HG03439 (cell line): ENCODE results near the gene VTI1B.
A peak's percentile ranks its signal among the peaks of the same experiment; 100 is the strongest.

ENCODE experiments used
- ATAC-seq: cut with Tn5 transposase; IDR thresholded peaks from one replicate; pipeline ENCODE4 v1.9.1; 2021; ENCODE audit warnings: mild to moderate bottlenecking, moderate library complexity; ENCODE audit not compliant: unreplicated experiment

The VTI1B gene

DNA sequence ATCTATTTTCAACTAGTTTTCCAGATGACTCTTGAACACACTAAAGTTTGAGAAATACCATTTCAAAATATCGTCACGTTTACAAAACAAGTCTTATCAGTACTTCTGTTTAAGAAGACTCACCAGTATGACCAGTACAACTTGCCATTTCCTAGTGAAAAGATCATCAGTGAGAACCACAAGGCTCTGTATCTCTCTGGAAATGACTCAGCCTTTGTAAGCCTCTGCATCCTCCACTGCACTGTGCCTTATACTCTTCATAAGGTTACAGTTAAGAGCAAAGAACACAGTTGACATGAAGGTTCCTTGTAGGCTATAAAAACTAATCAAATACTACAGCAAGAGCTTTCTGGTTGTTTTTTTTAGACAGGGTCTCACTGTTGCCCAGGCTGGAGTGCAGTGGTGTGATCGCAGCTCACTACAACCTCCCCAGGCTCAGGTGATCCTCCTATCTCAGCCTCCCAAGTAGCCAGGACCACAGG lies 5.7 kb upstream of the VTI1B start:
- ATAC-seq, result peak; percentile 93

- ATAC-seq, result no peak
These were observed 4.6 kb upstream of the VTI1B start for GRCh38 chr14:67679006-67679405.

GRCh38 chr14:67675219-67675582 lies 769 bp upstream of the VTI1B start:
- ATAC-seq, result no peak

DNA sequence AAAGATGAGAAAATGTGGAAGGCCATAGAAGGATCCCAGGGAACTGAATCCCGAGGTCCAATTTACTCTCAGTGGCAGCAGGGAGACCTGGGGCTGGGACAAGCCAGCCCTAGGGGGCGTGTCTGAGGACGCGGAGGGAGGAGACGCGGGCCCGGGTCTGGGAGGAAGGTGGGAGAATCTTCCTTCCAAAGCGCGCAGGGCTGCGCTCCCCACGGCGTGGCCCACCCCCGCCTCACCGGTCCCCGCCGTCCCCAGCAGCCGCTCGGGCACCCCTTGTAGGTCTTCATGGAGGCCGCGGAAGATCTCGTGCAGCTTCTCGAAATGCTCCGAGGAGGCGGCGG lies 323 bp downstream of the VTI1B start:
- peak; percentile 41 for ATAC-seq

GRCh38 chr14:67673451-67673850 lies 981 bp downstream of the VTI1B start:
- no peak for ATAC-seq

GRCh38 chr14:67668559-67668958 lies 5.9 kb downstream of the VTI1B start:
- ATAC-seq, result no peak

DNA sequence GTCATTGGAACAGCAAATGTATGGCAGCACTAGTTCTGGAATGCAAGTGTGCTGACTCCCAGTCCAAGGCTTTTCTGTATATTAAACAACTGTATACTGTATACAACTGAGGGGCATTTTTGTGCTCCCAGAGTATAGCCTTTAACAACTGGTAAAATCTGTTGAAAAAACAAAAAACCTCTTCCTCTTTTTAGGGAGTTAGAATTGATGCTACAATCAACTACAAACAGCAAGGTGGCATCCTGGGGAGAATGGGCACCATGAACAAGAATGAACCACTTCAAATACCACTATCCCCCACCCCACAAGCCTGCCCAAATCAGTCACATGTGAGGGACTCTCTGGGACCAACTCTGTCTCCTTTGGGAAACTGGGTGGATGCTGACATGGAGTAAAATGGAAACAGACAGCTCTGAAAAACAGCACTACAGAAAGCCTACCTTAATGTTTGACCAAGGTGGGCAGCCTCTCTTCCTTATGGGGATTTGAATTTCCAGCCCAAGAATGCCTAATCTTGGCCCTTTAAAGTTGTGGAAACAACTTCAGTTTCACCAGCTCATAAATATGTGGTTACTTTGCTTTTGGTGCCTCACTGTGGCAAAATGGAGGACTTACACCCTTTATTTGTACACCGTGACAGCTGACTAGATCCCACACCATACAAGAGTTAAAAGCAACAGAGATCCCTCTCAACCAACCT lies 7.5 kb downstream of the VTI1B start:
- no peak for ATAC-seq

GRCh38 chr14:67665868-67666267 lies 8.6 kb downstream of the VTI1B start:
- ATAC-seq, result no peak

- ATAC-seq, result no peak
These were observed 10.8 kb downstream of the VTI1B start for GRCh38 chr14:67663633-67664032.

- ATAC-seq, result no peak
These were observed 20.7 kb downstream of the VTI1B start for GRCh38 chr14:67653651-67654280.

- no peak for ATAC-seq
These were observed 22.2 kb downstream of the VTI1B start for GRCh38 chr14:67652189-67652588.

DNA sequence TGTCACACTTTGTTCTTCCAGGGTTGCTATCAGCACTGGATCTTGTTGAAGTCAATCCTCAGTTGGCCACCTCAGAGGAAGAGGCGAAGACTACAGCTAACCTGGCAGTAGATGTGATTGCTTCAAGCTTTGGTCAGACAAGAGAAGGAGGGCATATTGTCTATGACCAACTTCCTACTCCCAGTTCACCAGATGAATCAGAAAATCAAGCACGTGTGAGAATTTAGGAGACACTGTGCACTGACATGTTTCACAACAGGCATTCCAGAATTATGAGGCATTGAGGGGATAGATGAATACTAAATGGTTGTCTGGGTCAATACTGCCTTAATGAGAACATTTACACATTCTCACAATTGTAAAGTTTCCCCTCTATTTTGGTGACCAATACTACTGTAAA lies 23.7 kb downstream of the VTI1B start:
- no peak for ATAC-seq

- ATAC-seq, result no peak
These were observed 24.3 kb downstream of the VTI1B start for GRCh38 chr14:67650151-67650550.

DNA sequence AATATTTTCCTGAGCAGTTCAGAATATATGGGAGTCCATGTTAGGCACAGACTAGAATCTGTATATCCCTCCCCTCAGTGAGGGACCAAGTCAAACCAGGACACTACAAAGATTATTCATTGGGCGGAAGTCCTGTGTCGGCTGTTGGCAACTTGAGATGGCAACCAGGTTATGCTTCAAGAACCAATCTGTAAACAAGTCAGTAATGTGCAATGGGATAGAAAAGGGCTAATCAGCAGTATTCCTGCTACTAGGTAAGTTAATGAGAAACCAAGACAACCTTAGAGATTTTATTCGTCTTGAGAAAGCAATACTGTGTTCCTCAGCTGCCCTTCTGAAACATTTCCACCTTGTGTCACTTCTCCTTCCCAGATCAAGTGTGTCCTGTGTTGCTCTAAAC lies 28.3 kb downstream of the VTI1B start:
- no peak for ATAC-seq

DNA sequence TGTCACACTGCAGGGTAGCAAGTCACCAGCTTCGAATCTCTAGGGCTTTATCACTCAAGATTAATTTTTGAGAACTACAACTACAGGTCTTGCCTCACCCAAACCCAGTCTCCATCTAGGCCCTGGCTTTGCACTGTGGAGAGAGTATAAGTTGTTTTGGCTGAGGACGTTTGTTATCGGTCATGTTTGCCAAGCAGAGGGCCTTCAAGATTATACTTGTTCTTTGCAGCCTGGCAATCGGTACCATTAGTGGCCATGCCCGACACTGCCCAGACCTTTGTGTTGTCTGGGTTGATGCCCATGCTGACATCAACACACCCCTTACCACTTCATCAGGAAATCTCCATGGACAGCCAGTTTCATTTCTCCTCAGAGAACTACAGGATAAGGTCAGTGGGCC lies 29.0 kb downstream of the VTI1B start:
- no peak for ATAC-seq

GRCh38 chr14:67644428-67644827 lies 30.0 kb downstream of the VTI1B start:
- no peak for ATAC-seq

- ATAC-seq, result no peak
These were observed 30.7 kb downstream of the VTI1B start for GRCh38 chr14:67643713-67644112.

- ATAC-seq, result no peak
These were observed 32.3 kb downstream of the VTI1B start for GRCh38 chr14:67641902-67642749.

GRCh38 chr14:67641480-67641879 lies 33.0 kb downstream of the VTI1B start:
- ATAC-seq, result no peak

DNA sequence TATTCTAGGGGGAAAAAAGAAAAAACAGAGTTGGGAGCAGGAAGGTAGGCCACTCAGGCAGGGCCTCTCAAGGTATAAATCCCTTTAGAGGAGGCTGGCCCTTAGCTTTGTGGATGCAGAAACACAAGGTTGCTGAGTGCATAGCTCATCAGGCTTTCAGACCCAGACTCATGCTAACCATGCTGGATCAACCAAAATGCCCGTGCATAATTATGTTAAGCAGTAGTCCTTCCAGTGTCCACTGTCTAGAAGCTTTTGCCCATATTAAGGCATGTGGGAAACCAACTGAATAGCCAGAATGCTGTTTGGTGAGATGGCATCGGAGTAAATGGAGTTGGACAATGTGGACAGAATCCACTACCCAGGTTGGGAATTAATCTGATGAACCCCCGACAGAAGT lies 35.8 kb downstream of the VTI1B start:
- ATAC-seq, result no peak

- ATAC-seq, result no peak
These were observed 38.0 kb downstream of the VTI1B start for GRCh38 chr14:67636361-67636919.
